HCT116 (cell line): ENCODE measurements around the gene EMC10. TPM values are rescaled to one million over a fixed set of nuclear protein-coding genes. Genes with fewer than 3 reads are reported as not detected.

Experiments
- ATAC-seq: fragments of 200-7000 bp; cut with Tn5 transposase; 2 replicates; pipeline ENCODE4 v1.9.1; 2020; ENCODE audit warnings: mild to moderate bottlenecking, moderate library complexity
- BruUV-seq: library from RNA; stranded (reverse); fragments of 400-500 nt; replicated peaks from 2 replicates; lab custom pipeline; 2021; lab: Mats Ljungman, UMichigan
- CTCF ChIA-PET: fragments of 300-600 bp; sonication (Branson Sonifier 250); formaldehyde crosslinking; loops from one replicate; lab custom pipeline; 2021; ENCODE audit warnings: antibody characterized with exemption; lab: Charles Lee
- POLR2A ChIA-PET: fragments of 300-600, 350-600 bp; sonication (Branson Sonifier 250); formaldehyde crosslinking; loops from one replicate; lab custom pipeline; 2021; ENCODE audit warnings: antibody characterized with exemption; lab: Charles Lee
- RAD21 ChIA-PET, 2 experiments: fragments of 300-600 bp; sonication (Branson Sonifier 250); formaldehyde crosslinking; loops; one replicate each; lab custom pipeline; 2023; ENCODE audit warnings: low total read pairs in 2 of 2; ENCODE audit not compliant: uncharacterized antibody in 2 of 2, unreplicated experiment in 2 of 2, low non-redundant PET in 1 of 2; lab: Charles Lee
- DNase-seq: peaks from one replicate; pipeline ENCODE4 v3.0.0-alpha.2; 2010; ENCODE audit warnings: low read depth, low spot score
- H2AFZ ChIP-seq: fragments of 200-600 bp; shearing (Covaris generic), sonication (generic); 2 replicates; pipeline ENCODE4 v1.6.1; 2017; ENCODE audit warnings: low read depth, mixed run types, mixed read lengths, antibody characterized with exemption, low read length; ENCODE audit not compliant: poor library complexity, severe bottlenecking
- H3K27ac ChIP-seq: 2 replicates; pipeline ENCODE4 v1.5.1; 2012; ENCODE audit warnings: low read depth, low read length
- H3K27me3 ChIP-seq: fragments of 200-600 bp; sonication (generic); 2 replicates; pipeline ENCODE4 v1.6.1; 2016; ENCODE audit warnings: mixed run types, low read length, mixed read lengths; ENCODE audit not compliant: insufficient read depth
- H3K36me3 ChIP-seq, 2 experiments: fragments of 200-500 bp in 1 of 2; fragments of 200-600 bp in 1 of 2; sonication (Bioruptor generic) in 1 of 2; sonication (generic) in 1 of 2; 2 replicates each; pipeline versions ENCODE4 v1.5.1 to v1.6.1; 2014 to 2016; ENCODE audit warnings: low read length in 2 of 2, inconsistent platforms in 1 of 2, mixed read lengths in 1 of 2, mixed run types in 1 of 2; ENCODE audit not compliant: insufficient read depth in 2 of 2, control insufficient read depth in 1 of 2
- H3K4me1 ChIP-seq, 2 experiments: fragments of 200-600 bp in 1 of 2; sonication (generic) in 1 of 2; 2 replicates each; pipeline versions ENCODE4 v1.5.1 to v1.6.1; 2012 to 2017; ENCODE audit warnings: low read length in 2 of 2, inconsistent platforms in 1 of 2, mild to moderate bottlenecking in 1 of 2, mixed read lengths in 1 of 2, mixed run types in 1 of 2, moderate library complexity in 1 of 2; ENCODE audit not compliant: insufficient read depth in 2 of 2, control insufficient read depth in 1 of 2
- H3K4me2 ChIP-seq: fragments of 200-600 bp; sonication (generic); 2 replicates; pipeline ENCODE4 v1.6.1; 2017; ENCODE audit warnings: mixed run types, low read length, mixed read lengths
- H3K4me3 ChIP-seq, 2 experiments: fragments of 200-600 bp in 1 of 2; sonication (generic) in 1 of 2; replicated peaks in 1 of 2; 2 replicates each; pipeline ENCODE4 v1.5.1; 2011 to 2016; ENCODE audit warnings: low read length in 2 of 2, control low read depth in 1 of 2, low read depth in 1 of 2, mild to moderate bottlenecking in 1 of 2, mixed read lengths in 1 of 2, mixed run types in 1 of 2
- H3K79me2 ChIP-seq: fragments of 200-600 bp; sonication (generic); 2 replicates; pipeline ENCODE4 v1.6.1; 2017; ENCODE audit warnings: mild to moderate bottlenecking, mixed run types, low read length, moderate library complexity, mixed read lengths; ENCODE audit not compliant: insufficient read depth
- H3K9ac ChIP-seq: fragments of 200-600 bp; sonication (generic); 2 replicates; pipeline ENCODE4 v1.6.1; 2016; ENCODE audit warnings: low read length, mixed read lengths
- H3K9me2 ChIP-seq: fragments of 200-600 bp; sonication (generic), shearing (Covaris generic); 2 replicates; pipeline ENCODE4 v1.6.1; 2017; ENCODE audit warnings: mixed run types, mild to moderate bottlenecking, moderate library complexity; ENCODE audit not compliant: insufficient read depth
- H3K9me3 ChIP-seq, 2 experiments: fragments of 200-500 bp in 1 of 2; fragments of 200-600 bp in 1 of 2; sonication (Bioruptor generic) in 1 of 2; sonication (generic) in 1 of 2; 2 replicates each; pipeline ENCODE4 v1.6.1; 2014 to 2017; ENCODE audit warnings: low read length in 2 of 2, mixed read lengths in 2 of 2, inconsistent platforms in 1 of 2, low read depth in 1 of 2, mild to moderate bottlenecking in 1 of 2, mixed run types in 1 of 2, moderate library complexity in 1 of 2; ENCODE audit not compliant: control insufficient read depth in 1 of 2, insufficient read depth in 1 of 2
- H4K20me1 ChIP-seq: fragments of 200-600 bp; sonication (generic), shearing (Covaris generic); 2 replicates; pipeline ENCODE4 v1.6.1; 2017; ENCODE audit warnings: mixed run types, mild to moderate bottlenecking, moderate library complexity; ENCODE audit not compliant: insufficient read depth
- ATF3 ChIP-seq: IDR thresholded peaks from 2 replicates; pipeline ENCODE4 v1.6.1; 2012
- CEBPB ChIP-seq: IDR thresholded peaks from 2 replicates; pipeline ENCODE4 v1.6.1; 2012; ENCODE audit warnings: low read depth
- EGR1 ChIP-seq: IDR thresholded peaks from 2 replicates; pipeline ENCODE4 v1.6.1; 2012; ENCODE audit warnings: low read depth
- EZH2 ChIP-seq: fragments of 200-600 bp; sonication (generic); IDR thresholded peaks from 2 replicates; pipeline ENCODE4 v1.6.1; 2017; ENCODE audit warnings: antibody characterized with exemption, mixed run types
- EZH2phosphoT487 ChIP-seq: fragments of 200-600 bp; IDR thresholded peaks from 2 replicates; pipeline ENCODE4 v1.6.1; 2018; ENCODE audit warnings: antibody characterized with exemption, borderline replicate concordance
- FOSL1 ChIP-seq: IDR thresholded peaks from 2 replicates; pipeline ENCODE4 v1.6.1; 2012; ENCODE audit warnings: low read depth
- JUND ChIP-seq: IDR thresholded peaks from 2 replicates; pipeline ENCODE4 v1.6.1; 2012
- MAX ChIP-seq: IDR thresholded peaks from 2 replicates; pipeline ENCODE4 v1.6.1; 2012
- POLR2A ChIP-seq: IDR thresholded peaks from 2 replicates; pipeline ENCODE4 v1.7.0; 2011; ENCODE audit warnings: borderline replicate concordance; ENCODE audit not compliant: insufficient read depth, insufficient read length; ENCODE audit errors: extremely low read depth
- POLR2AphosphoS5 ChIP-seq: IDR thresholded peaks from 2 replicates; pipeline ENCODE4 v1.6.1; 2011; ENCODE audit warnings: mild to moderate bottlenecking, low read depth, low read length, moderate library complexity
- REST ChIP-seq: IDR thresholded peaks from 2 replicates; pipeline ENCODE4 v1.6.1; 2012; ENCODE audit warnings: low read depth
- SIN3A ChIP-seq: IDR thresholded peaks from 2 replicates; pipeline ENCODE4 v1.6.1; 2012; ENCODE audit warnings: low read depth
- SP1 ChIP-seq: IDR thresholded peaks from 2 replicates; pipeline ENCODE4 v1.6.1; 2012; ENCODE audit warnings: low read depth
- SRF ChIP-seq: IDR thresholded peaks from 2 replicates; pipeline ENCODE4 v1.6.1; 2012; ENCODE audit warnings: low read depth
- TCF7L2 ChIP-seq: IDR thresholded peaks from 2 replicates; pipeline ENCODE4 v1.7.0; 2011; ENCODE audit warnings: borderline replicate concordance, inconsistent platforms; ENCODE audit not compliant: insufficient read depth, insufficient read length; ENCODE audit errors: extremely low read depth
- YY1 ChIP-seq: IDR thresholded peaks from 2 replicates; pipeline ENCODE4 v1.6.1; 2011; ENCODE audit warnings: low read length, low read depth, moderate library complexity, mild to moderate bottlenecking; ENCODE audit not compliant: insufficient replicate concordance; ENCODE audit errors: extremely low read depth
- ZBTB33 ChIP-seq: IDR thresholded peaks from 2 replicates; pipeline ENCODE4 v1.6.1; 2011; ENCODE audit warnings: mild to moderate bottlenecking, low read length, moderate library complexity; ENCODE audit not compliant: insufficient replicate concordance; ENCODE audit errors: extremely low read depth
- ZFX ChIP-seq: fragments of 450-650 bp; IDR thresholded peaks from 2 replicates; pipeline ENCODE4 v1.6.1; 2017
- intact Hi-C: fragments of 100-400 bp; cut with micrococcal nuclease; formaldehyde crosslinking; loops from 2 replicates; pipeline ENCODE4 v1.10.0; 2022
- total RNA-seq: library from RNA; stranded (reverse); gene quantifications from one replicate; pipeline ENCODE4 v1.2.1, GENCODE V29; 2021; ENCODE audit not compliant: unreplicated experiment

EMC10 gene
- total RNA-seq, 1 experiment from 2014 or later = 92.4 TPM

- TF ChIP-seq TCF7L2 (no peak), MAX (no peak), SP1 (no peak), POLR2AphosphoS5 (no peak), ATF3 (no peak), CEBPB (no peak), EZH2phosphoT487 (no peak), SIN3A (no peak), ZFX (no peak), YY1 (no peak), SRF (no peak), FOSL1 (no peak), EGR1 (no peak), EZH2 (no peak)
These were observed 32.2 kb upstream of the EMC10 start (continued) for GRCh38 chr19:50444059-50444458.

- H4K20me1 ChIP-seq = no peaks in the 10 kb centered on the region
- no peaks in the 10 kb centered on the region for H3K27me3 ChIP-seq
- no peaks in the 10 kb centered on the region; a peak in 1 of 4 replicates for H3K9me3 ChIP-seq
- intact Hi-C loops = no loop called here
- DNase-seq (no peak), ATAC-seq (no peak)
- no peak overlapping the region for H3K4me3 ChIP-seq
- no peak overlapping the region for H3K4me2 ChIP-seq
- ChIA-PET POLR2A (no interaction called here), RAD21 (no interaction called here), CTCF (no interaction called here)
- no TSS peak for BruUV-seq
- no peak overlapping the region for H3K27ac ChIP-seq
- no peaks in the 10 kb centered on the region for H3K9me2 ChIP-seq
- H3K36me3 ChIP-seq = no peaks in the 10 kb centered on the region
- H3K79me2 ChIP-seq = no peaks in the 10 kb centered on the region
- TF ChIP-seq POLR2A (no peak), EZH2 (no peak), SIN3A (no peak), CEBPB (no peak), YY1 (no peak), REST (no peak), ZBTB33 (no peak), POLR2AphosphoS5 (no peak), JUND (no peak), SRF (no peak)
- H2AFZ ChIP-seq = no peak overlapping the region
- H3K4me1 ChIP-seq = no peaks in the 10 kb centered on the region
- no peak overlapping the region for H3K9ac ChIP-seq
These were observed 29.3 kb upstream of the EMC10 start for GRCh38 chr19:50447053-50447452.
